ENCODE results near the gene MOCOS.

DNA sequence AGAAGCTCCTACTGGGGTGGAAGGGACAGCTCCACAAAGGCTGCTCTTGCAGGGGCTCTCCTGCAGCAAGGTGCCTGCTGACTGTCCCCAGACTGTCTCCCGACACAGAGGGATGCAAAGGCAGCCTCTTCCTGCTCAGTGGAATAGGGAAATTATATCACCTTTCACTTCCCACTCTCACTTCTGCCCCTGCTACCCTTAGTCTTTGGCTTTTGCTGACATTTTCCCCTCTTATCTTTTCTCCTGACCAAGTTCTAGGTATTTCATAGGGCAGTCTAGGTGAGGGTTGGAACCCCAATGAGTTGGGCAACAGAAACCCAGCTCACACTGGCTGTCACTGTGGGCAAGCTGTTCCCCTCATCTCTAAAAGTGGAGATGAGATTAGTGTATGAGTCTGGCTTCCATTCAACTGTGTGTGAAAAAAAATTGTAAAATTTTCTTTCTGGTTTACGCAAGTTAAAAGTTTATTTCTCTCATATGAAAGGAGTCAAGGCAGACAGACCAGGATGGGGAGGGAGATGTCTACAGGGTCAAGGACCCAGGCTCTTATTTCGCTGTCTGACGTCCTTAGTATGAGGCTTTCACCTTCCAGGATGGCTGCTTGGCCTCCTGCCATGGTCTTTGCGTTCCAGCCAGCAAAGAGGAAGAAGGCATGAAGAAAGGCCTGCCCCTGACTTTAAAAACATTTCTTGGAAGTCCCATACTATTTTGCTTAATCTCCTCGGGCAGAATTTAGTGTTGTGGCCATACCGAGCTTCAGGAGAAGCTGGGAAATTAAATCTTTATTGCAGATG lies 7.5 kb upstream of the MOCOS start:
- TF ChIP-seq ZNF132 (tag by site-specific recombination; IDR thresholded peaks at IDR 0.05; ENCODE audit: borderline replicate concordance) (no peak), ZSCAN23 (tag by site-specific recombination; IDR thresholded peaks at IDR 0.05) (no peak), ZNF707 (tag by site-specific recombination; IDR thresholded peaks at IDR 0.05) (no peak), ZNF24 (tag by site-specific recombination; IDR thresholded peaks at IDR 0.05) (no peak), ZNF214 (tag by site-specific recombination; IDR thresholded peaks at IDR 0.05; ENCODE audit: borderline replicate concordance) (no peak), ZNF175 (tag by site-specific recombination; IDR thresholded peaks at IDR 0.05) (no peak)
- TF ChIP-seq, protein P1, sequence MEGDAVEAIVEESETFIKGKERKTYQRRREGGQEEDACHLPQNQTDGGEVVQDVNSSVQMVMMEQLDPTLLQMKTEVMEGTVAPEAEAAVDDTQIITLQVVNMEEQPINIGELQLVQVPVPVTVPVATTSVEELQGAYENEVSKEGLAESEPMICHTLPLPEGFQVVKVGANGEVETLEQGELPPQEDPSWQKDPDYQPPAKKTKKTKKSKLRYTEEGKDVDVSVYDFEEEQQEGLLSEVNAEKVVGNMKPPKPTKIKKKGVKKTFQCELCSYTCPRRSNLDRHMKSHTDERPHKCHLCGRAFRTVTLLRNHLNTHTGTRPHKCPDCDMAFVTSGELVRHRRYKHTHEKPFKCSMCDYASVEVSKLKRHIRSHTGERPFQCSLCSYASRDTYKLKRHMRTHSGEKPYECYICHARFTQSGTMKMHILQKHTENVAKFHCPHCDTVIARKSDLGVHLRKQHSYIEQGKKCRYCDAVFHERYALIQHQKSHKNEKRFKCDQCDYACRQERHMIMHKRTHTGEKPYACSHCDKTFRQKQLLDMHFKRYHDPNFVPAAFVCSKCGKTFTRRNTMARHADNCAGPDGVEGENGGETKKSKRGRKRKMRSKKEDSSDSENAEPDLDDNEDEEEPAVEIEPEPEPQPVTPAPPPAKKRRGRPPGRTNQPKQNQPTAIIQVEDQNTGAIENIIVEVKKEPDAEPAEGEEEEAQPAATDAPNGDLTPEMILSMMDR (tag by site-specific recombination; IDR thresholded peaks at IDR 0.05): no peak
- TF ChIP-seq, protein P2, sequence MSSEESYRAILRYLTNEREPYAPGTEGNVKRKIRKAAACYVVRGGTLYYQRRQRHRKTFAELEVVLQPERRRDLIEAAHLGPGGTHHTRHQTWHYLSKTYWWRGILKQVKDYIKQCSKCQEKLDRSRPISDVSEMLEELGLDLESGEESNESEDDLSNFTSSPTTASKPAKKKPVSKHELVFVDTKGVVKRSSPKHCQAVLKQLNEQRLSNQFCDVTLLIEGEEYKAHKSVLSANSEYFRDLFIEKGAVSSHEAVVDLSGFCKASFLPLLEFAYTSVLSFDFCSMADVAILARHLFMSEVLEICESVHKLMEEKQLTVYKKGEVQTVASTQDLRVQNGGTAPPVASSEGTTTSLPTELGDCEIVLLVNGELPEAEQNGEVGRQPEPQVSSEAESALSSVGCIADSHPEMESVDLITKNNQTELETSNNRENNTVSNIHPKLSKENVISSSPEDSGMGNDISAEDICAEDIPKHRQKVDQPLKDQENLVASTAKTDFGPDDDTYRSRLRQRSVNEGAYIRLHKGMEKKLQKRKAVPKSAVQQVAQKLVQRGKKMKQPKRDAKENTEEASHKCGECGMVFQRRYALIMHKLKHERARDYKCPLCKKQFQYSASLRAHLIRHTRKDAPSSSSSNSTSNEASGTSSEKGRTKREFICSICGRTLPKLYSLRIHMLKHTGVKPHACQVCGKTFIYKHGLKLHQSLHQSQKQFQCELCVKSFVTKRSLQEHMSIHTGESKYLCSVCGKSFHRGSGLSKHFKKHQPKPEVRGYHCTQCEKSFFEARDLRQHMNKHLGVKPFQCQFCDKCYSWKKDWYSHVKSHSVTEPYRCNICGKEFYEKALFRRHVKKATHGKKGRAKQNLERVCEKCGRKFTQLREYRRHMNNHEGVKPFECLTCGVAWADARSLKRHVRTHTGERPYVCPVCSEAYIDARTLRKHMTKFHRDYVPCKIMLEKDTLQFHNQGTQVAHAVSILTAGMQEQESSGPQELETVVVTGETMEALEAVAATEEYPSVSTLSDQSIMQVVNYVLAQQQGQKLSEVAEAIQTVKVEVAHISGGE (tag by site-specific recombination; conservative IDR thresholded peaks at IDR 0.05; ENCODE audit: low read depth): no peak
- TF ChIP-seq, protein P3, sequence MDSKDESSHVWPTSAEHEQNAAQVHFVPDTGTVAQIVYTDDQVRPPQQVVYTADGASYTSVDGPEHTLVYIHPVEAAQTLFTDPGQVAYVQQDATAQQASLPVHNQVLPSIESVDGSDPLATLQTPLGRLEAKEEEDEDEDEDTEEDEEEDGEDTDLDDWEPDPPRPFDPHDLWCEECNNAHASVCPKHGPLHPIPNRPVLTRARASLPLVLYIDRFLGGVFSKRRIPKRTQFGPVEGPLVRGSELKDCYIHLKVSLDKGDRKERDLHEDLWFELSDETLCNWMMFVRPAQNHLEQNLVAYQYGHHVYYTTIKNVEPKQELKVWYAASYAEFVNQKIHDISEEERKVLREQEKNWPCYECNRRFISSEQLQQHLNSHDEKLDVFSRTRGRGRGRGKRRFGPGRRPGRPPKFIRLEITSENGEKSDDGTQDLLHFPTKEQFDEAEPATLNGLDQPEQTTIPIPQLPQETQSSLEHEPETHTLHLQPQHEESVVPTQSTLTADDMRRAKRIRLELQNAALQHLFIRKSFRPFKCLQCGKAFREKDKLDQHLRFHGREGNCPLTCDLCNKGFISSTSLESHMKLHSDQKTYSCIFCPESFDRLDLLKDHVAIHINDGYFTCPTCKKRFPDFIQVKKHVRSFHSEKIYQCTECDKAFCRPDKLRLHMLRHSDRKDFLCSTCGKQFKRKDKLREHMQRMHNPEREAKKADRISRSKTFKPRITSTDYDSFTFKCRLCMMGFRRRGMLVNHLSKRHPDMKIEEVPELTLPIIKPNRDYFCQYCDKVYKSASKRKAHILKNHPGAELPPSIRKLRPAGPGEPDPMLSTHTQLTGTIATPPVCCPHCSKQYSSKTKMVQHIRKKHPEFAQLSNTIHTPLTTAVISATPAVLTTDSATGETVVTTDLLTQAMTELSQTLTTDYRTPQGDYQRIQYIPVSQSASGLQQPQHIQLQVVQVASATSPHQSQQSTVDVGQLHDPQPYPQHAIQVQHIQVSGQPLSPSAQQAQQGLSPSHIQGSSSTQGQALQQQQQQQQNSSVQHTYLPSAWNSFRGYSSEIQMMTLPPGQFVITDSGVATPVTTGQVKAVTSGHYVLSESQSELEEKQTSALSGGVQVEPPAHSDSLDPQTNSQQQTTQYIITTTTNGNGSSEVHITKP (tag by site-specific recombination; IDR thresholded peaks at IDR 0.05): no peak
